GM19463 (cell line): ENCODE measurements around the gene ZSCAN12.

Source experiments
- ATAC-seq: cut with Tn5 transposase; IDR thresholded peaks from one replicate; pipeline ENCODE4 v1.9.1; 2021; ENCODE audit warnings: mild to moderate bottlenecking, moderate library complexity; ENCODE audit not compliant: unreplicated experiment

Gene ZSCAN12

DNA sequence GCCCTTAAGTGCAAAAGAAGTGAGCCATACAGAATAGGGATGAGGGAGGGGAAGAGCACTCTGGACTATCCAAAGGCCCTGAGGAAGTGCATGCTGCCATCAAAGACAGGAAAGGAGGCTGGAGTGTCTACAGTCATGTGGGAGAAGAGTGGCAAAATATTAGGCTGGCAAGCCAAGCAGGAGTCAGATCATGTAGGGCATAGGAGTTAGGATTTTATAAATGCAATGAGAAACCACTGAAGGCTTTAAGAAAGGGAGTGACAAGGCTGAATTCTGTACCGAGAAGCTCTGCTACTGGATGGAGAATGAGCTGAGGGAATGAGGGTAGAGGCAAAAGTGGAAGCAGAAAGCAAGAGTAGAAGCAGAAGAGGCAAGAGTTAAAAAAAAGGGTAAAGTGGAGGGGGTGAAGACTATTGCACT lies 65.9 kb downstream of the ZSCAN12 start:
- ATAC-seq = no peak

DNA sequence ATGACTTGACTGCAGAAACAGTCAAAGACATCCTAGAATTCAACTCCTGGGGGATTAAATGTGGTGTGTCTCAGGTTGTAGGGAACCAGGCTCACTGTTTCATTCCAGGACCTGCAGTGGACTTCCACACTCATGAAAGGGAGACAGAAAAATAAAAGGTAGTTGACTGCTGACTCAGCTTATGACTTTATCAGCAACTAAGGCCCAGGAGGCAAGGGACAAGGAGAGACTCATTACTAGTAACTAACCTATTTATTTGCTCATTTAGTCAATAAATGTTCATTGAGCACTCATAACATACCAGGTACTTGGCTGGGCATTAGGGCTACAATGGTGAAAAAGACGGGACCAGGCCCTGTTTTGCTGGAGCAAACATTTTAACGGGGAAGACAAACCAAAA lies 66.5 kb downstream of the ZSCAN12 start:
- ATAC-seq = no peak

DNA sequence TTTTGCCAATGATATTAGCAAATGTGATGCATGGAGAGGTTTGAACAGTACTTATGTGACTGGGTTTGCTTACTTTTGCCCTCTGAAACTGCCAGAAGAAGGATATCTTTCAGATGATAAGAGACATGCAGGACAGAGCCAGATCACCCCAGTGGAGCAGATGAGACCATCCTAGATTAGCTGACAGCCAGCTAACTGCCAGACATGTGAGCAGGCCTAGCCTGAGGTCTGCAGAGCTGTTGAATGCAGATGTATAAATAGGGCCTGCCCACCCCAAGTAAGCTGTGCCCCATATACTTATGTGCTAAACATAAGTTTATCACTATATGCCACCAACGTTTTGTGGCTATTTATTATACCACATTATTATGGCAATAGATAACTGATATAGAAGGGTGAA lies 69.5 kb downstream of the ZSCAN12 start:
- no peak for ATAC-seq
